H9 (cell line): ENCODE results near the gene SORBS1. TPM values are rescaled to one million over a fixed set of nuclear protein-coding genes. Genes with fewer than 3 reads are reported as not detected.
A peak's percentile ranks its signal among the peaks of the same experiment; 100 is the strongest.

Experiments
- DNase-seq: peaks from one replicate; pipeline ENCODE4 v3.0.0-alpha.2; 2017
- H2AFZ ChIP-seq: one replicate; pipeline ENCODE4 v1.6.1; 2013; ENCODE audit warnings: mild to moderate bottlenecking, low read length, control low read depth, moderate library complexity
- H2AK5ac ChIP-seq: 2 replicates; pipeline ENCODE4 v1.6.1; 2013; ENCODE audit warnings: low read length, control low read depth, mixed read lengths; ENCODE audit not compliant: insufficient read length
- H2BK120ac ChIP-seq: one replicate; pipeline ENCODE4 v1.6.1; 2013; ENCODE audit warnings: low read depth, mild to moderate bottlenecking, low read length, control low read depth, inconsistent platforms; ENCODE audit not compliant: poor library complexity, severe bottlenecking
- H2BK12ac ChIP-seq: 2 replicates; pipeline ENCODE4 v1.6.1; 2013; ENCODE audit warnings: low read length, control low read depth, mixed read lengths, low read depth; ENCODE audit not compliant: insufficient read length
- H2BK15ac ChIP-seq: 2 replicates; pipeline ENCODE4 v1.6.1; 2013; ENCODE audit warnings: low read depth, low read length, control low read depth
- H2BK20ac ChIP-seq: one replicate; pipeline ENCODE4 v1.6.1; 2013; ENCODE audit warnings: low read depth, mild to moderate bottlenecking, low read length, control low read depth, inconsistent platforms; ENCODE audit not compliant: poor library complexity, severe bottlenecking
- H2BK5ac ChIP-seq: 2 replicates; pipeline ENCODE4 v1.6.1; 2013; ENCODE audit warnings: low read length, control low read depth, mixed read lengths; ENCODE audit not compliant: insufficient read length
- H3K14ac ChIP-seq: 2 replicates; pipeline ENCODE4 v1.6.1; 2013; ENCODE audit warnings: low read length, control low read depth; ENCODE audit not compliant: insufficient read depth
- H3K18ac ChIP-seq: 2 replicates; pipeline ENCODE4 v1.6.1; 2013; ENCODE audit warnings: low read depth, mild to moderate bottlenecking, mixed read lengths, low read length, control low read depth; ENCODE audit not compliant: insufficient read length
- H3K23ac ChIP-seq: 2 replicates; pipeline ENCODE4 v1.6.1; 2013; ENCODE audit warnings: low read length, control low read depth, mixed read lengths, low read depth; ENCODE audit not compliant: insufficient read length
- H3K23me2 ChIP-seq: 2 replicates; pipeline ENCODE4 v1.6.1; 2013; ENCODE audit warnings: low read depth, mild to moderate bottlenecking, mixed read lengths, low read length, control low read depth; ENCODE audit not compliant: insufficient read length, poor library complexity, severe bottlenecking
- H3K27ac ChIP-seq: 2 replicates; pipeline ENCODE4 v1.5.1; 2013; ENCODE audit warnings: low read length, control low read depth, mixed read lengths, low read depth; ENCODE audit not compliant: insufficient read length
- H3K27me3 ChIP-seq: 2 replicates; pipeline ENCODE4 v1.6.1; 2013; ENCODE audit warnings: low read length, control low read depth, inconsistent platforms; ENCODE audit not compliant: insufficient read depth
- H3K4ac ChIP-seq: 2 replicates; pipeline ENCODE4 v1.6.1; 2013; ENCODE audit warnings: low read depth, mild to moderate bottlenecking, control low read depth, inconsistent platforms, low read length, moderate library complexity
- H3K4me1 ChIP-seq: 2 replicates; pipeline ENCODE4 v1.6.1; 2013; ENCODE audit warnings: low read length, control low read depth, inconsistent platforms; ENCODE audit not compliant: insufficient read depth
- H3K4me2 ChIP-seq: 2 replicates; pipeline ENCODE4 v1.6.1; 2013; ENCODE audit warnings: low read length, control low read depth, mixed read lengths; ENCODE audit not compliant: insufficient read length, insufficient read depth
- H3K56ac ChIP-seq: 2 replicates; pipeline ENCODE4 v1.6.1; 2013; ENCODE audit warnings: low read depth, mild to moderate bottlenecking, mixed read lengths, low read length, control low read depth; ENCODE audit not compliant: insufficient read length
- H3K79me1 ChIP-seq: 2 replicates; pipeline ENCODE4 v1.6.1; 2013; ENCODE audit warnings: low read depth, mild to moderate bottlenecking, moderate library complexity, low read length, control low read depth, inconsistent platforms; ENCODE audit not compliant: insufficient read depth, poor library complexity, severe bottlenecking
- H3K79me2 ChIP-seq: 2 replicates; pipeline ENCODE4 v1.6.1; 2013; ENCODE audit warnings: low read length, control low read depth, inconsistent platforms; ENCODE audit not compliant: insufficient read depth
- H3K9ac ChIP-seq: 2 replicates; pipeline ENCODE4 v1.6.1; 2013; ENCODE audit warnings: low read length, control low read depth, mixed read lengths; ENCODE audit not compliant: insufficient read length; ENCODE audit errors: extremely low read depth
- H3K9me3 ChIP-seq: one replicate; pipeline ENCODE4 v1.6.1; 2013; ENCODE audit warnings: low read depth, low read length, inconsistent platforms; ENCODE audit not compliant: control insufficient read depth
- H3T11ph ChIP-seq: one replicate; pipeline ENCODE4 v1.6.1; 2013; ENCODE audit warnings: mild to moderate bottlenecking, low read length, control low read depth, inconsistent platforms
- H4K20me1 ChIP-seq: one replicate; pipeline ENCODE4 v1.6.1; 2013; ENCODE audit not compliant: control insufficient read depth, insufficient read length, insufficient read depth
- H4K5ac ChIP-seq: 2 replicates; pipeline ENCODE4 v1.6.1; 2013; ENCODE audit warnings: low read depth, mild to moderate bottlenecking, mixed read lengths, low read length, control low read depth; ENCODE audit not compliant: insufficient read length
- H4K8ac ChIP-seq: replicated peaks from 2 replicates; pipeline ENCODE4 v1.6.1; 2013; ENCODE audit warnings: low read length, control low read depth, mixed read lengths, low read depth; ENCODE audit not compliant: insufficient read length
- H4K91ac ChIP-seq: 2 replicates; pipeline ENCODE4 v1.6.1; 2013; ENCODE audit warnings: low read depth, mild to moderate bottlenecking, moderate library complexity, mixed read lengths, low read length, control low read depth; ENCODE audit not compliant: insufficient read length
- H3K27ac Mint-ChIP-seq, 3 experiments: 2 replicates in 2 of 3; 3 replicates in 1 of 3; pipeline ENCODE4 v1.8.0; 2020 to 2021; ENCODE audit warnings: mixed read lengths in 3 of 3, mild to moderate bottlenecking in 1 of 3, moderate library complexity in 1 of 3
- H3K27me3 Mint-ChIP-seq: 2 replicates; pipeline ENCODE4 v1.8.0; 2021; ENCODE audit warnings: low read depth, mild to moderate bottlenecking, moderate library complexity, mixed read lengths
- H3K36me3 Mint-ChIP-seq, 3 experiments: 2 replicates in 2 of 3; 3 replicates in 1 of 3; pipeline ENCODE4 v1.8.0; 2020 to 2021; ENCODE audit warnings: low read depth in 3 of 3, mixed read lengths in 3 of 3; ENCODE audit not compliant: insufficient read depth in 1 of 3
- H3K4me1 Mint-ChIP-seq, 2 experiments: 2 replicates each; pipeline ENCODE4 v1.8.0; 2020; ENCODE audit warnings: mixed read lengths in 2 of 2
- H3K4me3 Mint-ChIP-seq, 2 experiments: 2 replicates in 1 of 2; 3 replicates in 1 of 2; pipeline ENCODE4 v1.8.0; 2020 to 2021; ENCODE audit warnings: mild to moderate bottlenecking in 2 of 2, mixed read lengths in 2 of 2, moderate library complexity in 1 of 2
- H3K9me3 Mint-ChIP-seq, 2 experiments: 2 replicates in 1 of 2; 3 replicates in 1 of 2; pipeline ENCODE4 v1.8.0; 2020; ENCODE audit warnings: mild to moderate bottlenecking in 2 of 2, mixed read lengths in 2 of 2, moderate library complexity in 1 of 2
- WGBS: extraction: QIAGEN DNeasy Blood & Tissue Kit; methylation state at CpG from one replicate; pipeline ENCODE4 v1.1.7; 2013; ENCODE audit warnings: missing lambda C conversion rate, low lambda C conversion rate, mixed read lengths; ENCODE audit not compliant: insufficient read length; ENCODE audit errors: extremely low coverage; 5-methylcytosine and 5-hydroxymethylcytosine counted together
- total RNA-seq: library from RNA; stranded (reverse); gene quantifications from 2 replicates; pipeline ENCODE4 v1.2.1, GENCODE V29; 2021
- TF ChIP-seq, protein P1 (sequence below): fragments of 200-600 bp; sonication (generic); conservative IDR thresholded peaks from 3 replicates; pipeline ENCODE4 v1.8.0; 2021; ENCODE audit warnings: antibody characterized with exemption, mild to moderate bottlenecking

Gene SORBS1
- total RNA-seq, 1 experiment from 2014 or later, result 24.3 TPM

DNA sequence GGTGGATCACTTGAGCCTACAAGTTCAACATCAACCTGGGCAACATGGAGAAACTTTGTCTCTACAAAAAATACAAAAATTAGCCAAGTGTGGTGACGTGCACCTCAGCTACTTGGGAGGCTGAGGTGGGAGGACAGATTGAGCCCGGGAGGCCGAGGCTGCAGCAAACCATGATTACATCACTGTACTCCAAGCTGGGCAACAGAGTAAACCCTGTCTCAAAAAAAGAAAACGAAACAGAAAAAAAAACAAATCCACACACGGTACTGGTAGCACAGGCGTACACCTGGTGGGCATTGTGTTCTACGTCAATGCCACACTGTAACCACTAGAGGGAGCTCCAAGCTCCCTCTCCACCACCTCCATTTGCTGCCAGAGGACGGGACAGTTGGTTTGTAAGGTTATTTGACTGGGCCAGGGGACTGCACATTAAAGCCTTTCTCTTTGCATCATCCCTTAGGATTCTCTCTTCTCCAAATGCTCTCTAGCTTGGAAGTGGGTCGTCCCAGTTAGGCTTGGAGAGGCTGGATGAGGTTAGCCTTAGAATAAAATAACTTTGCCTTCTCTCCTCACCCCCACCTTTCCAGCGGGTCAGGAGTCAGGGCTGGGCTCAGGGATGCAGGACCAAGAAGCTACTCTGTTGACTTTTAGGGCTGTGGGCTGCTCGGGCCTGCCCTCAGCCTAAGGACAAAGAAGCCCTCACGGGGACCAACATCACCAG is 130.8 kb downstream of the SORBS1 start:
- Mint-ChIP-seq H3K4me3 (no peak overlapping the region), H3K9me3 (no peaks in the 10 kb centered on the region), H3K27ac (no peak overlapping the region), H3K4me1 (peaks cover 0 to 7% of the 10 kb centered on the region in 2 experiments; a peak in 1 of 4 replicates), H3K27me3 (no peaks in the 10 kb centered on the region), H3K36me3 (peaks cover 3 to 6% (median 4%) of the 10 kb centered on the region in 3 experiments; a peak in 5 of 7 replicates)
- Histone ChIP-seq H2BK20ac (no peak overlapping the region), H3K27ac (no peak overlapping the region), H3K56ac (no peak overlapping the region), H3K9me3 (no peaks in the 10 kb centered on the region), H2BK12ac (no peak overlapping the region), H3K4me2 (no peak overlapping the region), H3T11ph (no peak overlapping the region), H3K79me1 (no peaks in the 10 kb centered on the region), H3K4ac (no peak overlapping the region), H3K14ac (no peak overlapping the region), H2AFZ (no peak overlapping the region), H3K9ac (no peak overlapping the region), H2BK120ac (no peak overlapping the region), H2BK5ac (no peak overlapping the region), H2AK5ac (no peak overlapping the region), H3K79me2 (no peaks in the 10 kb centered on the region), H3K18ac (no peak overlapping the region), H3K4me1 (no peaks in the 10 kb centered on the region), H3K27me3 (no peaks in the 10 kb centered on the region), H4K8ac (no peak overlapping the region), H4K5ac (no peak overlapping the region), H3K23me2 (no peaks in the 10 kb centered on the region), H2BK15ac (no peak overlapping the region), H4K20me1 (no peaks in the 10 kb centered on the region), H3K23ac (no peak overlapping the region), H4K91ac (no peak overlapping the region)
- no CpG with 5 or more reads among the region's 12 CpGs for WGBS
- peak; percentile 73 for DNase-seq
- TF ChIP-seq, protein P1, sequence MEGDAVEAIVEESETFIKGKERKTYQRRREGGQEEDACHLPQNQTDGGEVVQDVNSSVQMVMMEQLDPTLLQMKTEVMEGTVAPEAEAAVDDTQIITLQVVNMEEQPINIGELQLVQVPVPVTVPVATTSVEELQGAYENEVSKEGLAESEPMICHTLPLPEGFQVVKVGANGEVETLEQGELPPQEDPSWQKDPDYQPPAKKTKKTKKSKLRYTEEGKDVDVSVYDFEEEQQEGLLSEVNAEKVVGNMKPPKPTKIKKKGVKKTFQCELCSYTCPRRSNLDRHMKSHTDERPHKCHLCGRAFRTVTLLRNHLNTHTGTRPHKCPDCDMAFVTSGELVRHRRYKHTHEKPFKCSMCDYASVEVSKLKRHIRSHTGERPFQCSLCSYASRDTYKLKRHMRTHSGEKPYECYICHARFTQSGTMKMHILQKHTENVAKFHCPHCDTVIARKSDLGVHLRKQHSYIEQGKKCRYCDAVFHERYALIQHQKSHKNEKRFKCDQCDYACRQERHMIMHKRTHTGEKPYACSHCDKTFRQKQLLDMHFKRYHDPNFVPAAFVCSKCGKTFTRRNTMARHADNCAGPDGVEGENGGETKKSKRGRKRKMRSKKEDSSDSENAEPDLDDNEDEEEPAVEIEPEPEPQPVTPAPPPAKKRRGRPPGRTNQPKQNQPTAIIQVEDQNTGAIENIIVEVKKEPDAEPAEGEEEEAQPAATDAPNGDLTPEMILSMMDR, result peak; percentile 99
